Right atrium auricular region (tissue), 2 donors: ENCODE measurements around the gene ZNF407. TPM values are rescaled to one million over a fixed set of nuclear protein-coding genes. Genes with fewer than 3 reads are reported as not detected.

Source experiments
- DNase-seq: peaks from one replicate; pipeline ENCODE4 v3.0.0-alpha.2; 2019; ENCODE audit warnings: low spot score
- H3K27ac ChIP-seq, 2 donors: fragments of 200-600 bp; sonication (generic); 1 replicate in 1 of 2; 2 replicates in 1 of 2; pipeline ENCODE4 v1.5.1; 2016 to 2019
- H3K27me3 ChIP-seq, 2 donors: fragments of 200-600 bp; sonication (generic); one replicate each; pipeline versions ENCODE4 v1.5.1 to v1.6.0; 2017 to 2019
- H3K36me3 ChIP-seq: fragments of 200-600 bp; sonication (generic); one replicate; pipeline ENCODE4 v1.5.1; 2016
- H3K4me1 ChIP-seq, 2 donors: fragments of 200-600 bp; sonication (generic); one replicate each; pipeline versions ENCODE4 v1.5.1 to v1.6.0; 2017 to 2019
- H3K4me3 ChIP-seq, 2 donors: fragments of 200-600 bp; sonication (generic); 1 replicate in 1 of 2; 2 replicates in 1 of 2; pipeline ENCODE4 v1.5.1; 2017 to 2019; ENCODE audit warnings: mild to moderate bottlenecking in 1 of 2, moderate library complexity in 1 of 2
- H3K9me3 ChIP-seq, 2 donors: fragments of 200-600 bp; sonication (generic); one replicate each; pipeline ENCODE4 v1.5.1; 2019
- CTCF ChIP-seq, 2 donors: fragments of 200-600 bp; sonication (generic); IDR thresholded peaks; one replicate each; pipeline ENCODE4 v1.5.1; 2019; ENCODE audit warnings: antibody characterized with exemption in 2 of 2
- total RNA-seq, 2 donors: library from RNA; depleted of rRNA; stranded (reverse); fragments of >200 nt; gene quantifications; one replicate each; pipeline ENCODE4 v1.1.0, GENCODE V29; 2016

ZNF407 gene
- total RNA-seq, 2 donors from 2014 or later: 7.8 to 8.7 TPM

DNA sequence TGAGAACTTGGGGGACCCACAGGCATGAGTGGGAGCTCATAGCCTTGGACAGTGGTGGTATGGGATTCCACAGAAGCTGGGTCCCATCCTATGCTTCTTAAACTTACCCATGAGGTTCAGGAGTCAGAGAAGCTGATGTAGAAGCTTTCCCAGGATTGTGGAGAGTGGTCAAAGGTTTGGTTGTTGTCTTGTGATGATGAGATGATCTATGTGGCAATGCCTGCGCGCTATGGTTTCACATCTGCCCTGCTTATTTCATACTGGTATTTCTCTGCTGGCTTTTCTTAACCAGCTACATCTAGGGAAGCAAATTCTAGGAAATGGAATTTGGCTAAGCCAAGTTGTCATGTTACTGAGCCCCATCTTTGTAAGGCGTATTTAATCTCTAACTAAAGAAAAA lies 168.6 kb downstream of the ZNF407 start:
- no peak overlapping the region for H3K4me3 ChIP-seq
- no peaks in the 10 kb centered on the region for H3K9me3 ChIP-seq
- no peak for DNase-seq
- H3K36me3 ChIP-seq: no peaks in the 10 kb centered on the region
- H3K4me1 ChIP-seq: no peaks in the 10 kb centered on the region
- H3K27me3 ChIP-seq: no peaks in the 10 kb centered on the region
- TF ChIP-seq CTCF (IDR thresholded peaks at IDR 0.05): no peak
- no peak overlapping the region for H3K27ac ChIP-seq

- no peak for TF ChIP-seq CTCF (IDR thresholded peaks at IDR 0.05)
- H3K36me3 ChIP-seq: no peaks in the 10 kb centered on the region
- H3K4me1 ChIP-seq: no peaks in the 10 kb centered on the region
- no peak overlapping the region for H3K4me3 ChIP-seq
- no peak for DNase-seq
- H3K27me3 ChIP-seq: no peaks in the 10 kb centered on the region
- no peak overlapping the region for H3K27ac ChIP-seq
- H3K9me3 ChIP-seq: no peaks in the 10 kb centered on the region
These were observed 170.4 kb downstream of the ZNF407 start for GRCh38 chr18:74768096-74768495.

GRCh38 chr18:74773171-74773624 lies 175.5 kb downstream of the ZNF407 start:
- DNase-seq: no peak
- no peak for TF ChIP-seq CTCF (IDR thresholded peaks at IDR 0.05)
- Histone ChIP-seq H3K27ac (no peak overlapping the region), H3K27me3 (no peaks in the 10 kb centered on the region), H3K4me1 (no peaks in the 10 kb centered on the region), H3K4me3 (no peak overlapping the region), H3K9me3 (no peaks in the 10 kb centered on the region), H3K36me3 (no peaks in the 10 kb centered on the region)

DNA sequence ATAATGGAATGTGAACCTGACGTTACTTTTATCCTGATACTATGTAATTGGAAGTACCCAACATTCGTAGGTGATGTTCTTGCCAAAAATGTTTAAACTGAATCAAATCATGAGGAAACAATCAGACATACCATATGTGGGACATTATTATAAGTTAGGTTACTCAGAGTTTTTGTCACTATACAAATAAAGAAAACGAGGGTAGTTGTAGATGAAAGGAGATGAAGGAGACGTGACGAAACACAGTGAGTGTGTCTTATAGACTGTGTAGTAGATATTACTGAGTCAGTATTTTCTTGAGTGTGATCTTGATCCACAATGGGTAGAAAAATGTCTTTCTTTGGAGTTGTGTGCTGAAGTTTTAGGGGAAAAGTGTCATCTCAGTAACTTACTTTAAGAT lies 176.8 kb downstream of the ZNF407 start:
- Histone ChIP-seq H3K27me3 (no peaks in the 10 kb centered on the region), H3K4me3 (no peak overlapping the region), H3K9me3 (no peaks in the 10 kb centered on the region), H3K36me3 (no peaks in the 10 kb centered on the region), H3K27ac (no peak overlapping the region), H3K4me1 (no peaks in the 10 kb centered on the region)
- no peak for DNase-seq
- no peak for TF ChIP-seq CTCF (IDR thresholded peaks at IDR 0.05)

GRCh38 chr18:74775239-74775638 lies 177.6 kb downstream of the ZNF407 start:
- no peaks in the 10 kb centered on the region for H3K27me3 ChIP-seq
- no peaks in the 10 kb centered on the region for H3K36me3 ChIP-seq
- H3K27ac ChIP-seq: no peak overlapping the region
- no peak for TF ChIP-seq CTCF (IDR thresholded peaks at IDR 0.05)
- DNase-seq: no peak
- no peaks in the 10 kb centered on the region for H3K4me1 ChIP-seq
- no peak overlapping the region for H3K4me3 ChIP-seq
- no peaks in the 10 kb centered on the region for H3K9me3 ChIP-seq

DNA sequence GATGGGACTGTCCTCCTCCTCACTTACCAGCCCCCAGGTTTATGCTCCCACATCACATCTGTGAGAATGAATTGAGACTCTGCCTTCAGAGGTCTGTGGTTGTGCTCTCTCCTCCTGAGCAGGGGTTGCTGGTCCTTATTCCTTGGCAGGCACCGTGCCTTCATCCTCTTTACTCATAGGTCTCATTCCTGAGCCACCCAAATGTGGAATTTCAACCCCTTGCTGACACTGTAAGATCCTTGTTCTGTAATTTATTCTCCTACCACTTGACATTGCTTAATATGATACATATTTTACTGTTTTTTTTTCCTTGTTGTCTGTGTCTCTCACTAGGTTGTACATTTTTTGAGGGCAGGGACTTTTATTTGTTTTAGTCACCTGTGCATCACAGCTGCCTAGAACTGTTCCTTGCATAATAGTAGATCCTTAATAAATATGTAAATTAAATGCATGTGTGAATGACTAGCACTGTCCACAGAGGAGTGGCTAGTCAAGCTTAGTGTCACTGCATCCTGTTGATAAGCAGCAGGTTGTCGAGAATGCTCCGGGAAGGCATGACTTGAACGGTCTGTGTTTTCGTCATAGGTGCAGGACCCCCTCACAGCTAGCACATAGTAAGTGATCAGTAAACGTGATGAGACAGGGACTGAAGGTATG lies 180.6 kb downstream of the ZNF407 start:
- Histone ChIP-seq H3K27me3 (no peaks in the 10 kb centered on the region), H3K4me1 (no peaks in the 10 kb centered on the region), H3K9me3 (no peaks in the 10 kb centered on the region), H3K36me3 (no peaks in the 10 kb centered on the region), H3K27ac (no peak overlapping the region), H3K4me3 (no peak overlapping the region)
- no peak for DNase-seq
- no peak for TF ChIP-seq CTCF (IDR thresholded peaks at IDR 0.05)
